HepG2 (cell line): ENCODE results near the gene B4GALT3.

ENCODE experiments used
- ATF3 ChIP-seq: sonication (generic); formaldehyde crosslinking; IDR thresholded peaks from 2 replicates; pipeline ENCODE4 v1.4.0; 2020; ENCODE audit warnings: missing genetic modification reagents
- CTCF ChIP-seq: sonication (generic); formaldehyde crosslinking; IDR thresholded peaks from 2 replicates; pipeline ENCODE4 v1.5.0; 2020; ENCODE audit warnings: mild to moderate bottlenecking, missing genetic modification reagents, moderate library complexity
- ELK4 ChIP-seq: sonication (generic); formaldehyde crosslinking; IDR thresholded peaks from 2 replicates; pipeline ENCODE4 v1.9.0; 2021; ENCODE audit warnings: missing genetic modification reagents, borderline replicate concordance
- HNRNPL ChIP-seq: fragments of 200-400 bp; formaldehyde crosslinking; IDR thresholded peaks from 2 replicates; pipeline ENCODE4 v1.6.1; 2017; ENCODE audit warnings: mild to moderate bottlenecking, low read depth, low read length
- JUND ChIP-seq: sonication (generic); formaldehyde crosslinking; IDR thresholded peaks from 2 replicates; pipeline ENCODE4 v1.8.0; 2022; ENCODE audit warnings: mild to moderate bottlenecking, missing genetic modification reagents
- KAT7 ChIP-seq: IDR thresholded peaks from 2 replicates; pipeline ENCODE4 v1.6.1; 2018; ENCODE audit warnings: borderline replicate concordance, missing compliant biosample characterization
- MTA3 ChIP-seq: sonication (generic); formaldehyde crosslinking; IDR thresholded peaks from 2 replicates; pipeline ENCODE4 v1.4.0; 2020; ENCODE audit warnings: missing genetic modification reagents
- NFKB2 ChIP-seq: sonication (generic); formaldehyde crosslinking; IDR thresholded peaks from 2 replicates; pipeline ENCODE4 v1.4.0; 2020; ENCODE audit warnings: missing genetic modification reagents, borderline replicate concordance
- NFYB ChIP-seq: sonication (generic); formaldehyde crosslinking; IDR thresholded peaks from 2 replicates; pipeline ENCODE4 v1.4.0; 2020; ENCODE audit warnings: missing genetic modification reagents
- POLR2AphosphoS5 ChIP-seq: IDR thresholded peaks from 2 replicates; pipeline ENCODE4 v1.6.1; 2012; ENCODE audit warnings: low read depth, low read length
- TFAP4 ChIP-seq: sonication (generic); IDR thresholded peaks from 2 replicates; pipeline ENCODE4 v1.6.1; 2016; ENCODE audit warnings: low read depth, borderline replicate concordance
- YEATS2 ChIP-seq: sonication (generic); formaldehyde crosslinking; IDR thresholded peaks from 2 replicates; pipeline ENCODE4 v1.4.0; 2020; ENCODE audit warnings: missing genetic modification reagents, borderline replicate concordance
- YY1 ChIP-seq: IDR thresholded peaks from 2 replicates; pipeline ENCODE4 v1.6.1; 2011; ENCODE audit warnings: low read length, low read depth, moderate library complexity, mild to moderate bottlenecking; ENCODE audit not compliant: insufficient read depth, insufficient replicate concordance
- ZNF234 ChIP-seq: sonication (generic); formaldehyde crosslinking; conservative IDR thresholded peaks from 2 replicates; pipeline ENCODE4 v1.5.1; 2020; ENCODE audit warnings: mild to moderate bottlenecking, missing genetic modification reagents

GRCh38 chr1:161122967-161123366 lies 54.3 kb downstream of the B4GALT3 start:
- TF ChIP-seq JUND (no peak), CTCF (CRISPR knock-in tag) (no peak), ATF3 (CRISPR knock-in tag) (no peak), TFAP4 (no peak), YEATS2 (no peak), NFKB2 (CRISPR knock-in tag) (no peak), ELK4 (CRISPR knock-in tag) (no peak), YY1 (no peak), POLR2AphosphoS5 (no peak), NFYB (no peak), ZNF234 (CRISPR knock-in tag) (no peak), KAT7 (CRISPR knock-in tag) (no peak), MTA3 (CRISPR knock-in tag) (no peak), HNRNPL (no peak)
